ENCODE results near the gene RARB. TPM values are rescaled to one million over a fixed set of nuclear protein-coding genes. Genes with fewer than 3 reads are reported as not detected.

The RARB gene
- total RNA-seq, 1 experiment from 2014 or later, result 31.3 TPM

DNA sequence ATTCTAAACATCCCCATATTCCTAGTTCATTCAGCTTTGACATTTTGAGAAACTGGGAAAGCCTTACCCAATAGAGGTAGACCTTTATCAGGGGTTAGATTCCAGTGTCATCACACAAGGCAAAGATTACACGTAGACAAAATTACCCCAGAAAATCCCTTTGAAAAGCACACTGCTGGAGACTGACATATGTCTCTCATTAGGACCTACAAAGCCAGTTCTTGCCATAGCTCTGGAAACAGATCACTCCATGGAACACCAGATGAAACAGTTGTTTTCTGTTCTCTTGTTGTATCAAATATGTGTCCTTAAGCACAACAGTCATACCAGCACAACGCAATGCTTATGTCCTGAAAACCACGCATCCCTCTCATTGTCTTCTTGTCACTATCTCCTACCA is 44.7 kb downstream of the RARB start:
- no peak for TF ChIP-seq CTCF (IDR thresholded peaks at IDR 0.05; ENCODE audit: unreplicated experiment)
- Mint-ChIP-seq H3K27ac (ENCODE audit: unreplicated experiment) (no peak overlapping the region), H3K4me1 (ENCODE audit: low read depth, unreplicated experiment) (peaks cover 36% of the 10 kb centered on the region), H3K27me3 (ENCODE audit: unreplicated experiment) (no peaks in the 10 kb centered on the region), H3K4me3 (ENCODE audit: low read depth, unreplicated experiment) (no peak overlapping the region), H3K9me3 (ENCODE audit: low read depth, unreplicated experiment) (no peaks in the 10 kb centered on the region), H3K36me3 (ENCODE audit: insufficient read depth, unreplicated experiment) (peaks cover 5% of the 10 kb centered on the region)
- intact Hi-C loops (cut with micrococcal nuclease; ENCODE audit: unreplicated experiment), result no loop called here
- no TSS peak for BruUV-seq (replicated peaks)
- CTCF ChIA-PET, result interaction anchor here (0.7 kb wide), 1 partner anchor 48 kb away, joined by 5 read pairs; no protein-coding TSS in a partner anchor
- no peak for DNase-seq

- DNase-seq, result no peak
- H3K4me1 Mint-ChIP-seq (ENCODE audit: low read depth, unreplicated experiment), result peaks cover 36% of the 10 kb centered on the region
- BruUV-seq (replicated peaks), result no TSS peak
- peaks cover 5% of the 10 kb centered on the region for H3K36me3 Mint-ChIP-seq (ENCODE audit: insufficient read depth, unreplicated experiment)
- H3K27ac Mint-ChIP-seq (ENCODE audit: unreplicated experiment), result no peak overlapping the region
- TF ChIP-seq CTCF (IDR thresholded peaks at IDR 0.05; ENCODE audit: unreplicated experiment), result no peak
- CTCF ChIA-PET, result interaction anchor here (0.6 to 0.7 kb wide), 2 partner anchors 35 to 48 kb away, joined by 3 to 5 read pairs; no protein-coding TSS in a partner anchor
- H3K27me3 Mint-ChIP-seq (ENCODE audit: unreplicated experiment), result no peaks in the 10 kb centered on the region
- H3K9me3 Mint-ChIP-seq (ENCODE audit: low read depth, unreplicated experiment), result no peaks in the 10 kb centered on the region
- intact Hi-C loops (cut with micrococcal nuclease; ENCODE audit: unreplicated experiment), result no loop called here
- no peak overlapping the region for H3K4me3 Mint-ChIP-seq (ENCODE audit: low read depth, unreplicated experiment)
Observed at GRCh38 chr3:25473246-25473645, 45.2 kb downstream of the RARB start.

DNA sequence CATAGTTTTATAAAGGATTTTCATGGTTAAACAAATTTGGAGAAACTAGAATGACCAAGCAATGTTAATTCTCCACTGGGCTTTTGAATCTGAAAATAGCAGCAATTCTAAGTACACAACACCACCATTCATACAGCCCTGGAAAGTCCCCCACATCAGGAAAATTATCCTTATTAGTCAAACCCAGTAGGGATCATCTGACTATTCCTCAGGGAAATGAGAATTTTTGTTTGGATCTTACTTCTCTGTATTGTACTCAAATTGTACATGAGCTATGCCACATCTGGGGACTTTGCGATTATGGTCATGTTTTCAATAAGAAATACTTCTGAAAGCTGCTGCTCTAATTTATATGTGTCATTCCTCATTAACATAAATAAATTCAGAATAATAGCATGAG is 46.0 kb downstream of the RARB start:
- Mint-ChIP-seq H3K36me3 (ENCODE audit: insufficient read depth, unreplicated experiment) (peaks cover 5% of the 10 kb centered on the region), H3K27me3 (ENCODE audit: unreplicated experiment) (no peaks in the 10 kb centered on the region), H3K4me1 (ENCODE audit: low read depth, unreplicated experiment) (peaks cover 36% of the 10 kb centered on the region), H3K9me3 (ENCODE audit: low read depth, unreplicated experiment) (no peaks in the 10 kb centered on the region), H3K4me3 (ENCODE audit: low read depth, unreplicated experiment) (no peak overlapping the region), H3K27ac (ENCODE audit: unreplicated experiment) (no peak overlapping the region)
- CTCF ChIA-PET, result no interaction called here
- no peak for DNase-seq
- TF ChIP-seq CTCF (IDR thresholded peaks at IDR 0.05; ENCODE audit: unreplicated experiment), result no peak
- no TSS peak for BruUV-seq (replicated peaks)
- intact Hi-C loops (cut with micrococcal nuclease; ENCODE audit: unreplicated experiment), result no loop called here

DNA sequence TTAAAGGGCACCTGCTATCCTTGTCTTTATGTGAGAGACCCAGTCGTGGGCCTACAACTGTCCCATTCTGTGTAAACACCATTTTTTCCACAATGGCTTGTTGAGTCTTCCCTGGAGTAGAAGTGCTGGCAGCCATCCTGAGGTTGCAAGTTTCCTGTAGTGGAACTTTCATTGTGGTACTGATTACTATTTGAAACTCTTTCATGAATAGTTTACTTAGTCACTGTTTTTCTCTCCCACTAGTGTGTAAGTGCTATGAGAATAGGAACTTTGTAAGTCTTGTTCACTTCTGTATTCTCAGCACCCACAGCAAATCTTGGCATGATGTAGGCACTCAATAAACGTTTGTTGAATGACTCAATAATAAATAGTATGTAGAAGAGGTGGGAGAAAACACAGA is 48.6 kb downstream of the RARB start:
- Mint-ChIP-seq H3K9me3 (ENCODE audit: low read depth, unreplicated experiment) (no peaks in the 10 kb centered on the region), H3K4me3 (ENCODE audit: low read depth, unreplicated experiment) (no peak overlapping the region), H3K36me3 (ENCODE audit: insufficient read depth, unreplicated experiment) (peaks cover 5% of the 10 kb centered on the region), H3K27me3 (ENCODE audit: unreplicated experiment) (no peaks in the 10 kb centered on the region), H3K4me1 (ENCODE audit: low read depth, unreplicated experiment) (peaks cover 38% of the 10 kb centered on the region), H3K27ac (ENCODE audit: unreplicated experiment) (no peak overlapping the region)
- no TSS peak for BruUV-seq (replicated peaks)
- intact Hi-C loops (cut with micrococcal nuclease; ENCODE audit: unreplicated experiment), result no loop called here
- no peak for TF ChIP-seq CTCF (IDR thresholded peaks at IDR 0.05; ENCODE audit: unreplicated experiment)
- CTCF ChIA-PET, result no interaction called here
- no peak for DNase-seq
